Psoas muscle (tissue), 8 donors: Measurements from ENCODE around the gene LMBR1L. TPM values are rescaled to one million over a fixed set of nuclear protein-coding genes. Genes with fewer than 3 reads are reported as not detected.

Experiments
- ATAC-seq, 4 donors: fragments of 200-7000 bp; cut with Tn5 transposase; one replicate each; pipeline ENCODE4 v1.9.1; 2020; ENCODE audit warnings: moderate library complexity in 3 of 4, mild to moderate bottlenecking in 2 of 4
- DNase-seq, 2 donors: peaks; one replicate each; pipeline ENCODE4 v3.0.0-alpha.2; 2020
- H3K27ac ChIP-seq: fragments of 200-600 bp; one replicate; pipeline ENCODE4 v1.8.0; 2022
- H3K27me3 ChIP-seq, 3 donors: fragments of 200-600 bp in 1 of 3; one replicate each; pipeline versions ENCODE4 v1.6.1 to v1.8.0; 2013 to 2022; ENCODE audit warnings: low read length in 2 of 3, mild to moderate bottlenecking in 2 of 3, moderate library complexity in 1 of 3; ENCODE audit not compliant: insufficient read depth in 3 of 3
- H3K36me3 ChIP-seq, 2 donors: fragments of 200-600 bp in 1 of 2; one replicate each; pipeline versions ENCODE4 v1.6.1 to v1.8.0; 2013 to 2022; ENCODE audit warnings: low read depth in 1 of 2, mild to moderate bottlenecking in 1 of 2, moderate library complexity in 1 of 2; ENCODE audit not compliant: insufficient read depth in 1 of 2
- H3K4me1 ChIP-seq: fragments of 200-600 bp; one replicate; pipeline ENCODE4 v1.8.0; 2022
- H3K4me3 ChIP-seq: fragments of 200-600 bp; one replicate; pipeline ENCODE4 v1.8.0; 2022; ENCODE audit warnings: mild to moderate bottlenecking
- H3K9me3 ChIP-seq: fragments of 200-600 bp; one replicate; pipeline ENCODE4 v1.8.0; 2022
- WGBS, 3 donors: extraction: QIAGEN DNeasy Blood & Tissue Kit; methylation state at CpG; one replicate each; pipeline versions ENCODE4 v1.1.6 to v1.1.7; 2013; 5-methylcytosine and 5-hydroxymethylcytosine counted together
- intact Hi-C, 2 donors: fragments of 100-400 bp; cut with DNase I; formaldehyde crosslinking; loops; one replicate each; pipeline versions ENCODE4 v1.11.0 to v1.14.2; 2022
- polyA plus RNA-seq, 3 donors: library from polyadenylated mRNA; stranded (reverse); fragments of 200-250 nt; gene quantifications; one replicate each; pipeline ENCODE4 v1.2.3, GENCODE V29; 2013
- total RNA-seq, 4 donors: library from RNA; stranded (reverse); fragmentation: NEBNext Ultra II Directional in 2 of 4; extraction: Animal tissue kit (Norgen Biotek cat#: 25700) in 2 of 4; gene quantifications; one replicate each; pipeline versions ENCODE4 v1.2.1 to v1.2.4, GENCODE V29; 2021 to 2023
- TF ChIP-seq, protein P1 (sequence below): fragments of 200-600 bp; IDR thresholded peaks from one replicate; pipeline ENCODE4 v1.8.0; 2022; ENCODE audit warnings: antibody characterized with exemption
- donor health status: healthy with polysubstance abuse.
- donor health status: DM: no; HTN: no; CAD: no; lungs with moderate emphysema.
- donor health status: Bipolar disorder and iron deficiency.
- donor health status: healthy.
- donor health status: DM: yes; HTN: yes; CAD: no.
- donor health status: DM: no; HTN: no; CAD: no.
- donor health status: DM: no; HTN: no; CAD: no.
- donor health status: DM: yes; HTN: yes; CAD: no.

The LMBR1L gene
- total and polyA plus RNA-seq, 7 donors, result 13.3 to 27.3 (median 16.8) TPM

DNA sequence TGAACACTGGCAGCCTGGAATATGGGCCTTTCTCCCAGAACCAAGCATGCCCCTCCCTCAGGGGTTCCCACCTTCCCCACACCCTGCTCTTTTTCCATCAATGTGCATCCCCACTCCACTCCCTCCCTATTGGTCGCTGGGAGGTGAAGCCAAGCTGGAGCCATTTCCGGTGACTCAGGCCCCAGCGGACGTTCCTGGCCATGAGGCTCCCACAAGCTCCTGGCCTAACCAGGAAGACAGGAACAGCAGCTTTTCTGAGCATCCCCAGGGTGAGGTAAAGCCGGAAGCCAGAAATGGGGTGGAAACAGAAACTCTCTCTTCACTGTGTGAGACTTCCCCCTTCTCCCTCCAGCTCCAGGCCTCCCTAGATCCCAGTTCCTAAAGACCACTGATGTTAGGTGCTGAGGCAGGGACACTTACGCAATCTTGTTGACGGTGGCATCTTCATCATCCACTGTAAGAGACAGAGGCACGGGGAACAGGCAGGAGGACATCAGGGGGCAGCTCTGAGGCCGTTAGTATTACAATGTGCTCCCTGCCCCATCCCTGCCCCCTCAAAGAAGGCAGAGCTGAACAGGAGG, 5.1 kb downstream of the LMBR1L start:
- H3K4me3 ChIP-seq, result no peak overlapping the region
- H3K4me1 ChIP-seq, result peaks cover 39% of the 10 kb centered on the region
- DNase-seq (peak; percentile 48 to 71), ATAC-seq (no peak)
- intact Hi-C loops, result no loop called here
- 65 to 75% (median 69%) methylated on average over 9 of the region's 9 CpGs for WGBS, 3 donors
- TF ChIP-seq, protein P1, sequence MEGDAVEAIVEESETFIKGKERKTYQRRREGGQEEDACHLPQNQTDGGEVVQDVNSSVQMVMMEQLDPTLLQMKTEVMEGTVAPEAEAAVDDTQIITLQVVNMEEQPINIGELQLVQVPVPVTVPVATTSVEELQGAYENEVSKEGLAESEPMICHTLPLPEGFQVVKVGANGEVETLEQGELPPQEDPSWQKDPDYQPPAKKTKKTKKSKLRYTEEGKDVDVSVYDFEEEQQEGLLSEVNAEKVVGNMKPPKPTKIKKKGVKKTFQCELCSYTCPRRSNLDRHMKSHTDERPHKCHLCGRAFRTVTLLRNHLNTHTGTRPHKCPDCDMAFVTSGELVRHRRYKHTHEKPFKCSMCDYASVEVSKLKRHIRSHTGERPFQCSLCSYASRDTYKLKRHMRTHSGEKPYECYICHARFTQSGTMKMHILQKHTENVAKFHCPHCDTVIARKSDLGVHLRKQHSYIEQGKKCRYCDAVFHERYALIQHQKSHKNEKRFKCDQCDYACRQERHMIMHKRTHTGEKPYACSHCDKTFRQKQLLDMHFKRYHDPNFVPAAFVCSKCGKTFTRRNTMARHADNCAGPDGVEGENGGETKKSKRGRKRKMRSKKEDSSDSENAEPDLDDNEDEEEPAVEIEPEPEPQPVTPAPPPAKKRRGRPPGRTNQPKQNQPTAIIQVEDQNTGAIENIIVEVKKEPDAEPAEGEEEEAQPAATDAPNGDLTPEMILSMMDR, result no peak
- H3K27ac ChIP-seq, result peak overlapping the region; percentile 13
- H3K9me3 ChIP-seq, result no peaks in the 10 kb centered on the region
- peaks cover 5 to 60% of the 10 kb centered on the region in 2 donors for H3K36me3 ChIP-seq
- H3K27me3 ChIP-seq, result no peaks in the 10 kb centered on the region

DNA sequence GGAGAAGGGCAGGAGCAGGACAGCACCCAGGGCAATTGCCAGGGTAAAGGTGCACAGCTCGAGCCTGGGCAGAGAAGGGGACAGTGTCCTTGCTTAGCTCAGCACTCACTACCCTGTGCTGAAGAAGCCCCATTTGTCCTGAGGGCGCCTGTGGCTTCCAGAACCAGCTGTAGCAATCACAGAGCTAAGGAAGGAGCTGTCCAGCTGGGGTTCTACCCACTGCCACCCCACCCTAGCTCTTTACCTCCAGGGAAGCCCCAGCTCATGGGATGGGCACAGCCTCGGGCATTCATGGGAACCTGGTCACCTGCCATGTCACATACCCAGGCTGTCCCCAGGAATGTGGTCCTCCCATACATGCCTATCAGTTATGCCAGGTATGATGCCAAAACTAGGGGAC, 5.8 kb downstream of the LMBR1L start:
- WGBS, 3 donors, result 58 to 80% (median 59%) methylated on average over 3 of the region's 3 CpGs
- H3K27ac ChIP-seq, result no peak overlapping the region
- H3K36me3 ChIP-seq, result peaks cover 5 to 68% of the 10 kb centered on the region in 2 donors
- no peak overlapping the region for H3K4me3 ChIP-seq
- no peaks in the 10 kb centered on the region for H3K27me3 ChIP-seq
- no peak for DNase-seq
- H3K4me1 ChIP-seq, result peaks cover 39% of the 10 kb centered on the region
- no peaks in the 10 kb centered on the region for H3K9me3 ChIP-seq
- intact Hi-C loops, result no loop called here
- no peak for ATAC-seq
- TF ChIP-seq, protein P1, result no peak

DNA sequence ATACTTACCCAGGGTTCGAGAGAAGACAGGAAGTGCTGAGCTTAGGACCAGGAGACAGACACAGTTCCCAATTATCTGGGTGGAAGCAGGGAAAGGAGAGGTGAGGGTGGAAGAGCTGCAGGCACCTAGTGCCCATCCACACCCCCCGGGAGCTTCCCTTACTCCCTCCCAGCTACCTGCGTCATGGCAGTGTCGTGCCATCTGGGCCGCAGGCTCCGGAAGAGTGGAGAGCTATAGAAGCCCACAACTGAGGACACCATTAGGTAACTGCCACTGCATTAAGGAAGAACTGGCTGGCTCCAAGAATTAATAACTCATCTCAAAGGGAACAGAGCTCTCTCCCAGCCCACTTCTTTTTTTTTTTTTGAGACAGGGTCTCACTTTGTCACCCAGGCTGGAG, 10.3 kb downstream of the LMBR1L start:
- H3K4me3 ChIP-seq, result no peak overlapping the region
- DNase-seq (no peak), ATAC-seq (no peak)
- peaks cover 3% of the 10 kb centered on the region for H3K4me1 ChIP-seq
- no peaks in the 10 kb centered on the region for H3K27me3 ChIP-seq
- H3K27ac ChIP-seq, result no peak overlapping the region
- H3K9me3 ChIP-seq, result no peaks in the 10 kb centered on the region
- H3K36me3 ChIP-seq, result peaks cover 5 to 90% of the 10 kb centered on the region in 2 donors
- TF ChIP-seq, protein P1, result no peak
- WGBS, 3 donors, result 93 to 98% (median 93%) methylated on average over 6 of the region's 6 CpGs
- intact Hi-C loops, result no loop called here

DNA sequence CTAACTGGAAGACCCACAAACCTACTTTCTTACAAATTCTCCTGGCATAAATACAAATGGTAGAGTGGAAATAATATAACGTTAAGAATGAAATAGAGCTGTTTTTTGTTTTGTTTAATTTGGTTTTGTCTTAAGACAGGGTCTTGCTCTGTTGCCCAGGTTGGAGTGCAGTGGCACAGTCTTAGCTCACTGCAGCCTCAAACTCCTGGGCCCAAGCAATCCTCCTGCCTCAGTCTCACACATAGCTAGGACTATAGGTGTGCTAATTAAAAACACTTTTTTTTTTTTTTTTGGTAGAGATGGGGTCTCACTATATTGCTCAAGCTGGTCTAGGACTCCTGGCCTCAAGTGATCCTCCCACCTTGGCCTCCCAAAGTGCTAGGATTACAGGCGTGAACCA, 11.9 kb downstream of the LMBR1L start:
- DNase-seq (no peak), ATAC-seq (no peak)
- H3K27ac ChIP-seq, result no peak overlapping the region
- TF ChIP-seq, protein P1, result no peak
- no peak overlapping the region for H3K4me3 ChIP-seq
- 82 to 91% (median 88%) methylated on average over 2 of the region's 2 CpGs for WGBS, 3 donors
- peaks cover 0 to 15% (median 4%) of the 10 kb centered on the region in 3 donors for H3K27me3 ChIP-seq
- no peaks in the 10 kb centered on the region for H3K9me3 ChIP-seq
- intact Hi-C loops, result loop anchor here in 1 of 2 donors (5.0 kb wide), 1 partner anchor 36 kb away; the partner anchor contains the start of gene KMT2D
- peaks cover 2 to 75% of the 10 kb centered on the region in 2 donors for H3K36me3 ChIP-seq
- H3K4me1 ChIP-seq, result peaks cover 11% of the 10 kb centered on the region
